ENCODE data around the gene SAP30BP.

DNA sequence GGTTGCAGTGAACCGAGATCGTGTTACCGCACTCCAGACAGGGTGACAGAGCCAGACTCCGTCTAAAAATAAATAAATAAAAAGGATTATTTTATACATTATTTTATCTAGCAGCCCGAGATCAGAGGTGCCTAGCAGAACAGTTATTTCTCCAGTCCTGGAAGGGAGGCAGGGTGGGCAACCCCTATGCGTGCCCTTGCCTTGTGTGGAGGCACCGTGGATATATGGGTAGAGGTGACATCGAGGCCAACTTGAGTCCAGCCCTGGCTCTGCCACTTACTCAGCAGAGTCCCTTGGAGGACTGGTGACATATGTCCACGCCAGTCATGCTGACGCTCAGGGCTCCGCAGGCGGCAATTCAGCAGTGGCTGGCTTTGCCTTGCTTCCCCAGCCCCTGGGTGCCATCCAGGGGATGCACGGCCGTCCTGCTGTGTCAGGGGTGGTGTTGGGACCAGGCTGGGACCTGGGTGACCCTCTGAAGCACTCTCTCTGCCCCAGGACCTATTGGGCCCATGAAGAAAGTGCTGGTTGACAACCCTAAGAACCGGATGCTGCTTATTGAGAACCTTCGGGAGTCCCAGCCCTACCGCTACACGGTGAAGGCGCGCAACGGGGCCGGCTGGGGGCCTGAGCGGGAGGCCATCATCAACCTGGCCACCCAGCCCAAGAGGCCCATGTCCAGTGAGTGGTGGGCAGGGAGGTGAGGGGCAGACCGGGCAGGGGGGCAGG lies 84.7 kb downstream of the SAP30BP start:
- TF ChIP-seq, protein P1, sequence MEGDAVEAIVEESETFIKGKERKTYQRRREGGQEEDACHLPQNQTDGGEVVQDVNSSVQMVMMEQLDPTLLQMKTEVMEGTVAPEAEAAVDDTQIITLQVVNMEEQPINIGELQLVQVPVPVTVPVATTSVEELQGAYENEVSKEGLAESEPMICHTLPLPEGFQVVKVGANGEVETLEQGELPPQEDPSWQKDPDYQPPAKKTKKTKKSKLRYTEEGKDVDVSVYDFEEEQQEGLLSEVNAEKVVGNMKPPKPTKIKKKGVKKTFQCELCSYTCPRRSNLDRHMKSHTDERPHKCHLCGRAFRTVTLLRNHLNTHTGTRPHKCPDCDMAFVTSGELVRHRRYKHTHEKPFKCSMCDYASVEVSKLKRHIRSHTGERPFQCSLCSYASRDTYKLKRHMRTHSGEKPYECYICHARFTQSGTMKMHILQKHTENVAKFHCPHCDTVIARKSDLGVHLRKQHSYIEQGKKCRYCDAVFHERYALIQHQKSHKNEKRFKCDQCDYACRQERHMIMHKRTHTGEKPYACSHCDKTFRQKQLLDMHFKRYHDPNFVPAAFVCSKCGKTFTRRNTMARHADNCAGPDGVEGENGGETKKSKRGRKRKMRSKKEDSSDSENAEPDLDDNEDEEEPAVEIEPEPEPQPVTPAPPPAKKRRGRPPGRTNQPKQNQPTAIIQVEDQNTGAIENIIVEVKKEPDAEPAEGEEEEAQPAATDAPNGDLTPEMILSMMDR (IDR thresholded peaks at IDR 0.05) = no peak
- no peak for TF ChIP-seq POLR2A (IDR thresholded peaks at IDR 0.05)
- no peak for TF ChIP-seq POLR2AphosphoS5 (IDR thresholded peaks at IDR 0.05)

Measured in gastroesophageal sphincter (tissue), 3 donors.